HUDEP-2 (cell line): Measurements from ENCODE around the gene ITPA.
A peak's percentile ranks its signal among the peaks of the same experiment; 100 is the strongest.

Experiments used
- DNase-seq, 76 experiments: peaks; one replicate each; lab custom pipeline; 2025; ENCODE audit not compliant: unreplicated experiment in 76 of 76; lab: John Stamatoyannopoulos, UW

The ITPA gene

GRCh38 chr20:3209257-3209945, at the start of gene ITPA:
Gene ITPA (plus strand): TSS chr20:3209498. CDS start chr20:3209552, 54 bp downstream.
- peak in 53 of 76 experiments; percentile 12 to 64 (median 37) for DNase-seq

- no peak for DNase-seq
These were observed 48.9 kb upstream of the ITPA start for GRCh38 chr20:3160418-3160817.

GRCh38 chr20:3161316-3162079, 47.8 kb upstream of the ITPA start:
- no peak for DNase-seq

- no peak for DNase-seq
These were observed 47.2 kb upstream of the ITPA start for GRCh38 chr20:3162080-3162611.

- DNase-seq, result no peak
These were observed 45.9 kb upstream of the ITPA start for GRCh38 chr20:3163099-3164042.

GRCh38 chr20:3164043-3164762, 45.1 kb upstream of the ITPA start:
- no peak for DNase-seq

- DNase-seq, result no peak
These were observed 44.4 kb upstream of the ITPA start for GRCh38 chr20:3164763-3165410.

GRCh38 chr20:3165473-3166337, 43.6 kb upstream of the ITPA start:
- no peak for DNase-seq

GRCh38 chr20:3166338-3166912, 42.9 kb upstream of the ITPA start:
- DNase-seq, result no peak

- no peak for DNase-seq
These were observed 42.4 kb upstream of the ITPA start for GRCh38 chr20:3166913-3167342.

- DNase-seq, result no peak
These were observed 41.6 kb upstream of the ITPA start for GRCh38 chr20:3167738-3168078.

GRCh38 chr20:3168079-3168828, 41.0 kb upstream of the ITPA start:
- no peak for DNase-seq

- no peak for DNase-seq
These were observed 40.3 kb upstream of the ITPA start for GRCh38 chr20:3168829-3169590.

- DNase-seq, result no peak
These were observed 37.7 kb upstream of the ITPA start for GRCh38 chr20:3171391-3172125.

GRCh38 chr20:3172126-3172932, 37.0 kb upstream of the ITPA start:
- no peak for DNase-seq
